Activated B cell treated with CpG ODN at 0.5 μM for 24 hours (primary cell): Measurements from ENCODE around the gene EEF1B2. TPM values are rescaled to one million over a fixed set of nuclear protein-coding genes. Genes with fewer than 3 reads are reported as not detected.
"Not testable (repeated sequence)": the region's sequence is repeated elsewhere in the genome, so short reads cannot be mapped to it uniquely, and the experiment has no call there.

Source experiments
- ATAC-seq: fragments of 200-7000 bp; cut with Tn5 transposase; one replicate; pipeline ENCODE4 v1.10.0; 2021; ENCODE audit warnings: low read depth, mild to moderate bottlenecking, moderate library complexity
- CTCF ChIA-PET: fragments of 350-600 bp; sonication (Branson Sonifier 250); formaldehyde crosslinking; loops from one replicate; lab custom pipeline; 2021; ENCODE audit warnings: antibody characterized with exemption; lab: Charles Lee
- POLR2A ChIA-PET: fragments of 350-600 bp; sonication (Branson Sonifier 250); formaldehyde crosslinking; loops from one replicate; lab custom pipeline; 2021; ENCODE audit warnings: antibody characterized with exemption; lab: Charles Lee
- DNase-seq: peaks from one replicate; pipeline ENCODE4 v3.0.0; 2022
- H3K27ac Mint-ChIP-seq: one replicate; pipeline ENCODE4 v1.8.0; 2020; ENCODE audit warnings: mixed read lengths
- H3K27me3 Mint-ChIP-seq: one replicate; pipeline ENCODE4 v1.8.0; 2021; ENCODE audit warnings: mixed read lengths
- H3K36me3 Mint-ChIP-seq: one replicate; pipeline ENCODE4 v1.8.0; 2021; ENCODE audit warnings: low read depth, mixed read lengths
- H3K4me1 Mint-ChIP-seq: one replicate; pipeline ENCODE4 v1.8.0; 2021; ENCODE audit warnings: mixed read lengths
- H3K4me3 Mint-ChIP-seq: one replicate; pipeline ENCODE4 v1.8.0; 2020; ENCODE audit warnings: mild to moderate bottlenecking, mixed read lengths
- H3K9me3 Mint-ChIP-seq: one replicate; pipeline ENCODE4 v1.8.0; 2020; ENCODE audit warnings: mixed read lengths
- intact Hi-C: fragments of 100-400 bp; cut with micrococcal nuclease; formaldehyde crosslinking; loops from one replicate; pipeline ENCODE4 v1.15.1; 2024
- total RNA-seq: library from RNA; stranded (reverse); gene quantifications from 2 replicates; pipeline ENCODE4 v1.2.3, GENCODE V29; 2022
- TF ChIP-seq, protein P1 (sequence below): fragments of 200-600 bp; IDR thresholded peaks from one replicate; pipeline ENCODE4 v1.8.0; 2022; ENCODE audit warnings: antibody characterized with exemption, mild to moderate bottlenecking

EEF1B2 gene
- total RNA-seq, 1 donor from 2014 or later = 1,278 TPM

DNA sequence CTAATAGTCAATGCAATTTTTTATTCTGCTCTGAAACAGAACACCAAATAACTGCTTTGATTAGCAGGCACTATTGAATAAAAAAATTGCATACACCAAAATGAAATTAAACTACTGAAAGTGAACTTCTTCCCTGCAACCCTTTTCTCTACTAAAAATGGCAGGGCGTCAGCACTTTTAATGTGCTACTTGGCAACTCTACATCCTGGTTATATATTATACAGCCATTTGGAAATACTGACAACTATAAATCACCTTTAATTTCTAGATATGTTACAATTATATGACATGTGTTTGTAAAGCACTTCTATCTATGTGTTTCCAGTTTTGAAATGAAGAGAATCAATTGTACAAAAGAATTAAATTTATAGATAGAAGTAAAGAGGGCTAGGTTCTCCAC lies 10.4 kb upstream of the EEF1B2 start:
- ATAC-seq (no peak), DNase-seq (no peak)
- no peak overlapping the region for H3K4me3 Mint-ChIP-seq
- H3K9me3 Mint-ChIP-seq = no peaks in the 10 kb centered on the region
- H3K27ac Mint-ChIP-seq = no peak overlapping the region
- H3K27me3 Mint-ChIP-seq = no peaks in the 10 kb centered on the region
- ChIA-PET POLR2A (no interaction called here), CTCF (no interaction called here)
- H3K36me3 Mint-ChIP-seq = peaks cover 65% of the 10 kb centered on the region
- peaks cover 5% of the 10 kb centered on the region for H3K4me1 Mint-ChIP-seq
- TF ChIP-seq, protein P1, sequence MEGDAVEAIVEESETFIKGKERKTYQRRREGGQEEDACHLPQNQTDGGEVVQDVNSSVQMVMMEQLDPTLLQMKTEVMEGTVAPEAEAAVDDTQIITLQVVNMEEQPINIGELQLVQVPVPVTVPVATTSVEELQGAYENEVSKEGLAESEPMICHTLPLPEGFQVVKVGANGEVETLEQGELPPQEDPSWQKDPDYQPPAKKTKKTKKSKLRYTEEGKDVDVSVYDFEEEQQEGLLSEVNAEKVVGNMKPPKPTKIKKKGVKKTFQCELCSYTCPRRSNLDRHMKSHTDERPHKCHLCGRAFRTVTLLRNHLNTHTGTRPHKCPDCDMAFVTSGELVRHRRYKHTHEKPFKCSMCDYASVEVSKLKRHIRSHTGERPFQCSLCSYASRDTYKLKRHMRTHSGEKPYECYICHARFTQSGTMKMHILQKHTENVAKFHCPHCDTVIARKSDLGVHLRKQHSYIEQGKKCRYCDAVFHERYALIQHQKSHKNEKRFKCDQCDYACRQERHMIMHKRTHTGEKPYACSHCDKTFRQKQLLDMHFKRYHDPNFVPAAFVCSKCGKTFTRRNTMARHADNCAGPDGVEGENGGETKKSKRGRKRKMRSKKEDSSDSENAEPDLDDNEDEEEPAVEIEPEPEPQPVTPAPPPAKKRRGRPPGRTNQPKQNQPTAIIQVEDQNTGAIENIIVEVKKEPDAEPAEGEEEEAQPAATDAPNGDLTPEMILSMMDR = no peak
- intact Hi-C loops = no loop called here

DNA sequence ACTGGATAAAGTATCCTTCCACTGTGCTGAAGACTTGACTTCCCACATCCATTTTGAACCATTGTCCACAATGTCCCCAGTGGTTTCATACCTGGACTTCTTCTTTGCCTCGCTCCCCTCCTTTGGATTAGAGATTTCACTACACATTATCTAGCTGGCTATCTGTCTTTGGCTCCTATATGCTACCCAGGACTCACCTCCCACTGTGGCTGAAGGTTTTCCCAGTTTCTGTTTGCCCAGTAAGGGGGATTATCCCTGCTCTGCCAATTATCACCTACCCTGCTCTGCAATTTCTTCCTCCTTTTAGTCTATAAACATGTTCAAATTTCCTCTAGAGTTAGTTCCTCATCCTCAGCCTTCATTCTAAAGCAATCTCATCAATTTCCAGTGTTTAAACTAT lies 9.5 kb upstream of the EEF1B2 start:
- ChIA-PET CTCF (no interaction called here), POLR2A (interaction anchor here (1.4 kb wide), 1 partner anchor 10 kb away, joined by 4 read pairs; the partner anchor contains the start of genes EEF1B2 and NDUFS1)
- TF ChIP-seq, protein P1 = no peak
- Mint-ChIP-seq H3K36me3 (peaks cover 60% of the 10 kb centered on the region), H3K4me3 (no peak overlapping the region), H3K27ac (no peak overlapping the region), H3K27me3 (no peaks in the 10 kb centered on the region), H3K4me1 (peaks cover 5% of the 10 kb centered on the region), H3K9me3 (no peaks in the 10 kb centered on the region)
- ATAC-seq (no peak), DNase-seq (no peak)
- intact Hi-C loops = loop anchor here (10.0 kb wide), 2 partner anchors 445 to 1875 kb away; partner anchors contain the start of gene PLEKHM3

DNA sequence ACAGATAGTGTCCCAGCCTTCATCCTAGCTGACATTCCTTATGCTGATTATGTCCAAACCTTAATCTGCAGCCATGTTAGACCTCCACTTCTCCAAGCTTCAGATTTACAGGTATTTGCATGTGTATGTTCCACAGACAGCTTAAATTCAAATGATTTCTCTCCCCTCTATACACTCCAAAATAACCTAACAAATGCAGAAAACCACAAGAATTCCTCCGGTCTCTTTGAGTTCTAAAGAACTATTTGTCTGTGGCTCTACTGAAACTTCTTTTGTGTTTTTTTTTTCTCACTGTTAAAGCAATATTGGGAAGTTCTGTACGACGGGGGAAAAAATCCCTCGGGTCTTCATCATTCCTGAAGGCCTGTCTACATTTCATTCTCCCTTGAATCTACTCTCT lies 9.1 kb upstream of the EEF1B2 start:
- ChIA-PET CTCF (no interaction called here), POLR2A (interaction anchor here (1.4 kb wide), 1 partner anchor 9 kb away, joined by 4 read pairs; the partner anchor contains the start of genes EEF1B2 and NDUFS1)
- peaks cover 5% of the 10 kb centered on the region for H3K4me1 Mint-ChIP-seq
- H3K27me3 Mint-ChIP-seq = no peaks in the 10 kb centered on the region
- TF ChIP-seq, protein P1 = no peak
- no peak overlapping the region for H3K4me3 Mint-ChIP-seq
- ATAC-seq (no peak), DNase-seq (no peak)
- H3K9me3 Mint-ChIP-seq = no peaks in the 10 kb centered on the region
- peaks cover 55% of the 10 kb centered on the region for H3K36me3 Mint-ChIP-seq
- no peak overlapping the region for H3K27ac Mint-ChIP-seq
- intact Hi-C loops = loop anchor here (10.0 kb wide), 2 partner anchors 446 to 1874 kb away; partner anchors contain the start of gene PLEKHM3

DNA sequence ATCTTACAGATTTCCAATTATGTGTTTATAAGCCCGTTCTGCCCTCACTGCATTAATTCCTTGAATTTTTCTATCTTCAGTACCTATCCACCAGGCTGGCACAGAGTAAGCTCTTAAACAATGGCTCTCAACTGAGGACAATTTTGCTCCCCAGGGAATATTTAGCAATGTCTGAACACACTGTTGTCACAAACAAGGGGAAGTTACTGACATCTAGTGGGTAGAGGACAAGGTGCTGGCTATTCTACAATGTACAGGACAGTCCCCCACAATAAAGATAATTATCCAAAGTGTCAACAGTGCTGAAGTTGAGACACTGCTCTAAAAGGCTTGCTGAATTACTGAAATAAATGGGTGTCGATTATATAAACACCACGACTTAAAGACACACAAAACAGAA lies 5.5 kb upstream of the EEF1B2 start:
- Mint-ChIP-seq H3K36me3 (peaks cover 37% of the 10 kb centered on the region), H3K27ac (no peak overlapping the region), H3K9me3 (no peaks in the 10 kb centered on the region), H3K4me3 (no peak overlapping the region), H3K4me1 (peaks cover 25% of the 10 kb centered on the region), H3K27me3 (no peaks in the 10 kb centered on the region)
- no peak for ATAC-seq
- ChIA-PET POLR2A (no interaction called here), CTCF (interaction anchor here (0.6 to 1.2 kb wide), 3 partner anchors 10 to 217 kb away, joined by 3 to 4 read pairs (median 3); no protein-coding TSS in a partner anchor)
- TF ChIP-seq, protein P1 = no peak
- intact Hi-C loops = loop anchor here (10.0 kb wide), 2 partner anchors 449 to 1871 kb away; partner anchors contain the start of gene PLEKHM3
- no peak for DNase-seq

DNA sequence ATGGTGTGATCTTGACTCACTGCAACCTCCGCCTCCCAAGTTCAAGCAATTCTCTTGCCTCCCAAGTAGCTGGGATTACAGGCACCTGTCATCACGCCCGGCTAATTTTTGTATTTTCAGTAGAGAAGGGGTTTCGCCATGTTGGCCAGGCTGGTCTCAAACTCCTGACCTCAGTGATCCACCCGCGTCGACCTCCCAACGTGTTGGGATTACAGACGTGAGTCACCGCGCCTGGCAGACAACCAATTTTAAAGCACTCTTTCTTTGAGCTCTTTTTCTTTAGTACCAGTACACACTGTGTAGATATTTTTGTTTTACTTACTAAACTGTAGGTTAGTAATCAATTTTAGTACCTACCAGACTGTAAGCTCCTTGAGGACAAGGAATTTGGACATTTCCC lies 2.7 kb upstream of the EEF1B2 start:
- POLR2A ChIA-PET = interaction anchor here (0.9 to 1.9 kb wide), 2 partner anchors 70 to 71 kb away, joined by 3 to 9 read pairs; partner anchors contain the start of gene INO80D
- CTCF ChIA-PET = not testable (repeated sequence)
- intact Hi-C loops = loop anchor here (5.0 to 10.0 kb wide), 3 partner anchors 452 to 1868 kb away; partner anchors contain the start of genes CCNYL1 and PLEKHM3

More for the DNA sequence above, 2.7 kb upstream of the EEF1B2 start:
- Mint-ChIP-seq H3K36me3 (peaks cover 37% of the 10 kb centered on the region), H3K4me1 (peaks cover 44% of the 10 kb centered on the region), H3K4me3 (peak overlapping the region; percentile 28)
- ATAC-seq, H3K9me3 Mint-ChIP-seq, H3K27me3 Mint-ChIP-seq, H3K27ac Mint-ChIP-seq, DNase-seq: not testable (repeated sequence)
